Activated CD8-positive, alpha-beta T cell treated with anti-CD3 and anti-CD28 coated beads for 36 hours (primary cell): ENCODE measurements around the gene WDR62. TPM values are rescaled to one million over a fixed set of nuclear protein-coding genes. Genes with fewer than 3 reads are reported as not detected.

Source experiments
- ATAC-seq: fragments of 200-7000 bp; cut with Tn5 transposase; one replicate; pipeline ENCODE4 v1.10.0; 2021; ENCODE audit warnings: mild to moderate bottlenecking, moderate library complexity
- CTCF ChIA-PET: fragments of 350-600 bp; sonication (Branson Sonifier 250); formaldehyde crosslinking; loops from one replicate; lab custom pipeline; 2021; ENCODE audit warnings: antibody characterized with exemption; lab: Charles Lee
- POLR2A ChIA-PET: fragments of 350-600 bp; sonication (Branson Sonifier 250); formaldehyde crosslinking; loops from one replicate; lab custom pipeline; 2021; ENCODE audit warnings: antibody characterized with exemption; lab: Charles Lee
- DNase-seq: peaks from one replicate; pipeline ENCODE4 v3.0.0-alpha.2; 2020
- H3K27ac Mint-ChIP-seq: one replicate; pipeline ENCODE4 v1.8.0; 2021; ENCODE audit warnings: mild to moderate bottlenecking, mixed read lengths
- H3K27me3 Mint-ChIP-seq: one replicate; pipeline ENCODE4 v1.8.0; 2021; ENCODE audit warnings: mixed read lengths
- H3K36me3 Mint-ChIP-seq: one replicate; pipeline ENCODE4 v1.8.0; 2021; ENCODE audit warnings: low read depth, mixed read lengths
- H3K4me1 Mint-ChIP-seq: one replicate; pipeline ENCODE4 v1.8.0; 2021; ENCODE audit warnings: low read depth, mixed read lengths
- H3K4me3 Mint-ChIP-seq: one replicate; pipeline ENCODE4 v1.8.0; 2021; ENCODE audit warnings: mild to moderate bottlenecking, moderate library complexity, mixed read lengths
- H3K9me3 Mint-ChIP-seq: one replicate; pipeline ENCODE4 v1.8.0; 2021; ENCODE audit warnings: mixed read lengths
- CTCF ChIP-seq: fragments of 200-600 bp; IDR thresholded peaks from one replicate; pipeline ENCODE4 v1.8.0; 2022; ENCODE audit warnings: antibody characterized with exemption, mild to moderate bottlenecking
- intact Hi-C: fragments of 100-400 bp; cut with micrococcal nuclease; formaldehyde crosslinking; loops from one replicate; pipeline ENCODE4 v1.10.0; 2022
- total RNA-seq, 2 experiments: library from RNA; stranded (reverse); gene quantifications; one replicate each; pipeline ENCODE4 v1.2.3, GENCODE V29; 2021

Gene WDR62
- total RNA-seq, 2 experiments from 2014 or later = 19.8 to 22.6 TPM

- POLR2A ChIA-PET = no interaction called here
- Mint-ChIP-seq H3K4me1 (peaks cover 5% of the 10 kb centered on the region), H3K27ac (no peak overlapping the region), H3K36me3 (peaks cover 2% of the 10 kb centered on the region), H3K9me3 (no peaks in the 10 kb centered on the region), H3K4me3 (no peak overlapping the region), H3K27me3 (no peaks in the 10 kb centered on the region)
- ATAC-seq (no peak), DNase-seq (no peak)
- intact Hi-C loops = no loop called here
- CTCF ChIA-PET = no interaction called here
- no peak for TF ChIP-seq CTCF
Observed at GRCh38 chr19:36047835-36048234, 6.9 kb upstream of the WDR62 start.

GRCh38 chr19:36049080-36049698 lies 5.5 kb upstream of the WDR62 start:
- Mint-ChIP-seq H3K4me1 (peaks cover 5% of the 10 kb centered on the region), H3K36me3 (peaks cover 2% of the 10 kb centered on the region), H3K27me3 (no peaks in the 10 kb centered on the region), H3K27ac (no peak overlapping the region), H3K9me3 (no peaks in the 10 kb centered on the region), H3K4me3 (no peak overlapping the region)
- ATAC-seq (no peak), DNase-seq (no peak)
- no peak for TF ChIP-seq CTCF
- ChIA-PET CTCF (no interaction called here), POLR2A (interaction anchor here (0.6 to 0.9 kb wide), 2 partner anchors 20 to 25 kb away, joined by 3 to 4 read pairs; no protein-coding TSS in a partner anchor)
- intact Hi-C loops = no loop called here

- DNase-seq (peak; percentile 22), ATAC-seq (no peak)
- Mint-ChIP-seq H3K36me3 (peaks cover 8% of the 10 kb centered on the region), H3K4me3 (no peak overlapping the region), H3K9me3 (no peaks in the 10 kb centered on the region), H3K4me1 (peaks cover 9% of the 10 kb centered on the region), H3K27me3 (no peaks in the 10 kb centered on the region), H3K27ac (no peak overlapping the region)
- ChIA-PET POLR2A (no interaction called here), CTCF (no interaction called here)
- TF ChIP-seq CTCF = no peak
- intact Hi-C loops = loop anchor here (5.0 kb wide), 1 partner anchor 66 kb away; the partner anchor contains the start of gene TBCB
Observed at GRCh38 chr19:36051236-36051635, 3.5 kb upstream of the WDR62 start.

- DNase-seq (no peak), ATAC-seq (no peak)
- intact Hi-C loops = loop anchor here (5.0 kb wide), 1 partner anchor 66 kb away; the partner anchor contains the start of gene TBCB
- no peak for TF ChIP-seq CTCF
- Mint-ChIP-seq H3K36me3 (peaks cover 8% of the 10 kb centered on the region), H3K9me3 (no peaks in the 10 kb centered on the region), H3K27me3 (no peaks in the 10 kb centered on the region), H3K27ac (no peak overlapping the region), H3K4me3 (no peak overlapping the region), H3K4me1 (peaks cover 11% of the 10 kb centered on the region)
- ChIA-PET POLR2A (no interaction called here), CTCF (no interaction called here)
Observed at GRCh38 chr19:36051637-36052036, 3.1 kb upstream of the WDR62 start.

GRCh38 chr19:36054119-36054732 lies 471 bp upstream of the WDR62 start, which contains the start of gene THAP8:
THAP8 (minus strand) TSS chr19:36054285; CDS start chr19:36054217, 68 bp downstream.
- Mint-ChIP-seq H3K4me1 (peaks cover 11% of the 10 kb centered on the region), H3K27ac (peak within 1 kb of the TSS; percentile 98), H3K27me3 (no peaks in the 10 kb centered on the region), H3K4me3 (peak within 1 kb of the TSS; percentile 89), H3K36me3 (peaks cover 20% of the 10 kb centered on the region), H3K9me3 (no peaks in the 10 kb centered on the region)
- CTCF ChIA-PET = interaction anchor here (0.8 to 1.6 kb wide), 6 partner anchors 18 to 105 kb away, joined by 3 to 4 read pairs (median 3); partner anchors contain the start of genes ALKBH6 and TBCB
- intact Hi-C loops = loop anchor here (5.0 kb wide), 1 partner anchor 63 kb away; the partner anchor contains the start of gene TBCB
- POLR2A ChIA-PET = interaction anchor here (0.6 to 2.0 kb wide), 6 partner anchors 18 to 151 kb away, joined by 3 to 6 read pairs (median 4); partner anchors contain the start of genes POLR2I and TBCB
- peak; percentile 89 for ATAC-seq
- peak; percentile 45 for TF ChIP-seq CTCF
- DNase-seq = peak; percentile 100
